HepG2 (cell line): Measurements from ENCODE around the gene RPS2.

ENCODE experiments used
- ARHGAP35 ChIP-seq: sonication (generic); formaldehyde crosslinking; IDR thresholded peaks from 2 replicates; pipeline ENCODE4 v1.9.0; 2022; ENCODE audit warnings: mild to moderate bottlenecking, inconsistent platforms, moderate library complexity, missing genetic modification reagents, borderline replicate concordance
- CTCF ChIP-seq: sonication (generic); formaldehyde crosslinking; IDR thresholded peaks from 2 replicates; pipeline ENCODE4 v1.5.0; 2020; ENCODE audit warnings: mild to moderate bottlenecking, missing genetic modification reagents, moderate library complexity
- KMT2A ChIP-seq: sonication (generic); formaldehyde crosslinking; IDR thresholded peaks from 2 replicates; pipeline ENCODE4 v1.4.0; 2020; ENCODE audit warnings: missing genetic modification reagents
- MEIS1 ChIP-seq: sonication (generic); formaldehyde crosslinking; IDR thresholded peaks from 2 replicates; pipeline ENCODE4 v1.9.0; 2021; ENCODE audit warnings: mild to moderate bottlenecking, missing genetic modification reagents, moderate library complexity, borderline replicate concordance
- NPAS2 ChIP-seq: sonication (generic); formaldehyde crosslinking; IDR thresholded peaks from 2 replicates; pipeline ENCODE4 v1.8.0; 2022; ENCODE audit warnings: mild to moderate bottlenecking, missing genetic modification reagents, borderline replicate concordance
- POLR2AphosphoS2 ChIP-seq: IDR thresholded peaks from 2 replicates; pipeline ENCODE4 v1.6.1; 2011; ENCODE audit warnings: low read depth, low read length, improper control_type of control experiment
- POLR2AphosphoS5 ChIP-seq: IDR thresholded peaks from 2 replicates; pipeline ENCODE4 v1.6.1; 2012; ENCODE audit warnings: low read depth, low read length
- SRF ChIP-seq: IDR thresholded peaks from 2 replicates; pipeline ENCODE4 v1.6.1; 2011; ENCODE audit warnings: mild to moderate bottlenecking, low read depth, low read length, moderate library complexity
- U2AF2 ChIP-seq: fragments of 200-400 bp; formaldehyde crosslinking; IDR thresholded peaks from 2 replicates; pipeline ENCODE4 v1.6.1; 2017; ENCODE audit warnings: low read depth, mild to moderate bottlenecking, low read length
- ZFYVE20 ChIP-seq: sonication (generic); formaldehyde crosslinking; IDR thresholded peaks from 2 replicates; pipeline ENCODE4 v1.8.0; 2023; ENCODE audit warnings: low read depth, mild to moderate bottlenecking, moderate library complexity, missing genetic modification reagents, borderline replicate concordance
- ZNF296 ChIP-seq: sonication (generic); formaldehyde crosslinking; conservative IDR thresholded peaks from 2 replicates; pipeline ENCODE4 v1.5.0; 2020; ENCODE audit warnings: mild to moderate bottlenecking, missing genetic modification reagents

DNA sequence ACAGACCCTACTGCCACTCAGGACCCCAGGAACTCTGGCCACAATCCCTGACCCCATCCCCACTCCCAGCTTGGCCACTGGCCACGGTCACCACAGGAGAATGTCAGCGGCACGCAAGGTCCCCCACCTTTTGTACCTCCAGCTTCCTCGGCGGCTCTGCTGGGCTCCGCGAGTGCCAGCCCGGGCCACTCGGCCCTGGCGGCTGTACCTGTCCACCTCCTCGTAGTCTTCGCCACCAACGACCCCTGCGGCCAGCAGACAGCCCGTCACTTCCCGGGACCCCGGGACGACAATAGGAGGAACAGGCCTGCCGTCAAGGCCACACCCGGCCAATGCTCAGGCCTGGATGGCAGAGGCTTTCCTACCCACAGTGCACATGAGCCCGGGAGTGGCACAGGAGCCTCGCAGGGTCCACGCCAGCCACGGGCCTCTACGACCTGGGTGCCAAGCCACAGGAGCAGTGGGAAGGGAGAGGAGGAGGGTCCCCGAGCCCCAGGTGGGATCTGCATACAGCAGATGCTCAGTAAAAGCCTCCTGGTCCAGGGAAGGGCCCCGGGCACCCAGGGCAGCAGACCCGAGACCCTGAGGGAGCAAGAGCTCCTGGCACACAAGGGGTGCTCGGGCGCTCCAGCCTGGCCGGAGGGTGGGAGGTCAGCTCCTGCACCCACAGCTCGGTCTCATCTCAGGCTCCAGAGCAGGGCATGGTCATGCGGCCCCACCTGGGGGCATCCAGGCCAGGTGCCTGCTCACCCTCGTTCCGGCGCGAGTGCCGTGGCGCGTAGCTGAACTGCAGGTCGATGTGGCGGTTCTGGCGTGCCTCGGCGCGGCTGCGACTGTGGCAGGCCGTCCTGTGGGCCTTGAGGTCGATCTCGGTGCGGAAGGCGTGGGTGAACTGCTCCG is 37.1 kb upstream of the RPS2 start:
- TF ChIP-seq ZFYVE20 (CRISPR knock-in tag) (no peak), POLR2AphosphoS5 (no peak), KMT2A (CRISPR knock-in tag) (no peak), U2AF2 (no peak), POLR2AphosphoS2 (no peak), CTCF (CRISPR knock-in tag) (no peak), MEIS1 (no peak), ARHGAP35 (CRISPR knock-in tag) (no peak), NPAS2 (CRISPR knock-in tag) (no peak), ZNF296 (CRISPR knock-in tag) (no peak), SRF (no peak)
